Spleen (tissue), 7 donors: ENCODE results near the gene WNT11.

Experiments
- CTCF ChIP-seq, 11 experiments: fragments of 200-600 bp in 7 of 11; fragments of 450-650 bp in 4 of 11; sonication (generic) in 4 of 11; IDR thresholded peaks in 8 of 11; conservative IDR thresholded peaks in 3 of 11; 1 replicate in 7 of 11; 2 replicates in 4 of 11; pipeline versions ENCODE4 v1.4.0 to v1.8.0; 2016 to 2021; ENCODE audit warnings: antibody characterized with exemption in 11 of 11, inconsistent platforms in 4 of 11, mild to moderate bottlenecking in 1 of 11
- POLR2A ChIP-seq, 3 donors: fragments of 450-650 bp; IDR thresholded peaks; one replicate each; pipeline ENCODE4 v1.5.1; 2017; ENCODE audit warnings: antibody characterized with exemption in 3 of 3, mild to moderate bottlenecking in 1 of 3
- donor health status: DM: no; HTN: no; CAD: no; lungs with moderate emphysema.
- donor health status: DM: no; HTN: no; CAD: no.
- donor health status: DM: no; HTN: no; CAD: no.

- TF ChIP-seq POLR2A (IDR thresholded peaks at IDR 0.05) (no peak), CTCF (IDR thresholded peaks at IDR 0.05 in 8 of 11, conservative IDR thresholded peaks at IDR 0.05 in 3 of 11) (no peak)
These were observed 30.5 kb downstream of the WNT11 start for GRCh38 chr11:76175783-76176182.
